ENCODE results near the gene CNTNAP5. TPM values are rescaled to one million over a fixed set of nuclear protein-coding genes. Genes with fewer than 3 reads are reported as not detected.

CNTNAP5 gene
- total and polyA plus RNA-seq, 12 donors = 0.04 TPM; not detected in 11

GRCh38 chr2:124647245-124647644 is 622.2 kb downstream of the CNTNAP5 start:
- Histone ChIP-seq H3K36me3 (no peaks in the 10 kb centered on the region), H3K9me3 (no peaks in the 10 kb centered on the region), H3K27me3 (no peaks in the 10 kb centered on the region), H3K4me3 (no peak overlapping the region), H3K27ac (no peak overlapping the region), H3K4me1 (no peaks in the 10 kb centered on the region)
- WGBS, 2 donors = 93 to 100% methylated on average over 3 of the region's 3 CpGs
- ATAC-seq (no peak), DNase-seq (no peak)
- TF ChIP-seq CTCF (IDR thresholded peaks at IDR 0.05) = no peak
- intact Hi-C loops (cut with DNase I) = no loop called here

GRCh38 chr2:124647663-124648062 is 622.6 kb downstream of the CNTNAP5 start:
- H3K27ac ChIP-seq = no peak overlapping the region
- no peaks in the 10 kb centered on the region for H3K36me3 ChIP-seq
- H3K9me3 ChIP-seq = no peaks in the 10 kb centered on the region
- no peaks in the 10 kb centered on the region for H3K27me3 ChIP-seq
- no peaks in the 10 kb centered on the region for H3K4me1 ChIP-seq
- no peak overlapping the region for H3K4me3 ChIP-seq
- DNase-seq = no peak
- 86 to 90% methylated on average over 12 of the region's 12 CpGs for WGBS, 2 donors
- no peak for TF ChIP-seq CTCF (IDR thresholded peaks at IDR 0.05)
- intact Hi-C loops (cut with DNase I) = no loop called here
- ATAC-seq = peak in 1 of 8 donors; percentile 20

- DNase-seq = no peak
- Histone ChIP-seq H3K27me3 (no peaks in the 10 kb centered on the region), H3K36me3 (no peaks in the 10 kb centered on the region), H3K9me3 (no peaks in the 10 kb centered on the region), H3K4me1 (no peaks in the 10 kb centered on the region), H3K27ac (no peak overlapping the region), H3K4me3 (no peak overlapping the region)
- ATAC-seq = no peak
- no peak for TF ChIP-seq CTCF (IDR thresholded peaks at IDR 0.05)
- 73 to 80% methylated on average over 6 of the region's 6 CpGs for WGBS, 2 donors
- intact Hi-C loops (cut with DNase I) = no loop called here
These were observed 623.9 kb downstream of the CNTNAP5 start for GRCh38 chr2:124649001-124649400.

- no peak for ATAC-seq
- WGBS, 2 donors = 81 to 87% methylated on average over 1 of the region's 1 CpG
These were observed 627.0 kb downstream of the CNTNAP5 start for GRCh38 chr2:124652099-124652498.

More at GRCh38 chr2:124652099-124652498, 627.0 kb downstream of the CNTNAP5 start:
- no peak for DNase-seq
- no peak for TF ChIP-seq CTCF (IDR thresholded peaks at IDR 0.05)
- H3K4me3 ChIP-seq = no peak overlapping the region
- no peak overlapping the region for H3K27ac ChIP-seq
- no peaks in the 10 kb centered on the region for H3K36me3 ChIP-seq
- H3K4me1 ChIP-seq = no peaks in the 10 kb centered on the region
- H3K27me3 ChIP-seq = no peaks in the 10 kb centered on the region
- intact Hi-C loops (cut with DNase I) = no loop called here
- H3K9me3 ChIP-seq = no peaks in the 10 kb centered on the region

Data from heart right ventricle (tissue), 16 donors.